AG04450 (cell line): ENCODE measurements around the gene TPRX1. TPM values are rescaled to one million over a fixed set of nuclear protein-coding genes. Genes with fewer than 3 reads are reported as not detected.

Experiments used
- CTCF ChIA-PET: fragments of 300-600, 350-600 bp; formaldehyde crosslinking; extraction: SDS; loops from one replicate; lab custom pipeline; 2022; ENCODE audit warnings: antibody characterized with exemption, inconsistent platforms; lab: Charles Lee
- POLR2A ChIA-PET: fragments of 350-600 bp; formaldehyde crosslinking; extraction: SDS; loops from one replicate; lab custom pipeline; 2021; ENCODE audit warnings: antibody characterized with exemption, inconsistent platforms; lab: Yijun Ruan, JAX
- DNase-seq: peaks from one replicate; pipeline ENCODE4 v3.0.0-alpha.2; 2011; ENCODE audit warnings: low read depth, low spot score
- H3K27ac ChIP-seq: one replicate; pipeline ENCODE4 v1.5.1; 2012; ENCODE audit warnings: low read depth, low read length, control low read depth
- H3K27me3 ChIP-seq: one replicate; pipeline ENCODE4 v1.6.0; 2012; ENCODE audit warnings: low read length; ENCODE audit not compliant: control insufficient read depth, insufficient read depth
- H3K4me3 ChIP-seq: 2 replicates; pipeline ENCODE4 v1.5.1; 2011; ENCODE audit warnings: mild to moderate bottlenecking, low read depth, low read length, control low read depth
- H3K9me3 ChIP-seq: 2 replicates; pipeline ENCODE4 v1.5.1; 2012; ENCODE audit warnings: low read length; ENCODE audit not compliant: control insufficient read depth, insufficient read depth
- CTCF ChIP-seq: IDR thresholded peaks from 2 replicates; pipeline ENCODE4 v1.5.1; 2011; ENCODE audit warnings: low read depth, low read length, control low read depth, inconsistent platforms
- polyA plus RNA-seq: library from polyadenylated mRNA; depleted of rRNA; stranded (reverse); fragments of >200 nt; gene quantifications from 2 replicates; pipeline ENCODE4 v1.2.3, GENCODE V29; 2011

The TPRX1 gene
- polyA plus RNA-seq, 1 experiment = not detected

GRCh38 chr19:47768604-47769003 is 35.7 kb downstream of the TPRX1 start:
- Histone ChIP-seq H3K9me3 (no peaks in the 10 kb centered on the region), H3K27ac (no peak overlapping the region), H3K4me3 (no peak overlapping the region), H3K27me3 (peaks cover 8% of the 10 kb centered on the region)
- POLR2A ChIA-PET = no interaction called here
- DNase-seq = no peak
- CTCF ChIA-PET = no interaction called here
- TF ChIP-seq CTCF = no peak

- H3K27me3 ChIP-seq = peaks cover 8% of the 10 kb centered on the region
- DNase-seq = no peak
- no peaks in the 10 kb centered on the region for H3K9me3 ChIP-seq
- no peak for TF ChIP-seq CTCF
- ChIA-PET CTCF (interaction anchor here (0.6 to 2.5 kb wide), 5 partner anchors 9 to 674 kb away, joined by 3 to 17 read pairs (median 4); no protein-coding TSS in a partner anchor), POLR2A (interaction anchor here (0.6 kb wide), 1 partner anchor 9 kb away, joined by 3 read pairs; no protein-coding TSS in a partner anchor)
- H3K4me3 ChIP-seq = no peak overlapping the region
- H3K27ac ChIP-seq = no peak overlapping the region
Observed at GRCh38 chr19:47767349-47767748, 37.0 kb downstream of the TPRX1 start.

GRCh38 chr19:47766670-47767069 is 37.7 kb downstream of the TPRX1 start:
- no peak overlapping the region for H3K27ac ChIP-seq

GRCh38 chr19:47766359-47766620 is 38.1 kb downstream of the TPRX1 start:
- CTCF ChIA-PET = interaction anchor here (1.4 to 2.5 kb wide), 5 partner anchors 9 to 98 kb away, joined by 5 to 17 read pairs (median 7); no protein-coding TSS in a partner anchor

More at GRCh38 chr19:47766670-47767069, 37.7 kb downstream of the TPRX1 start:
- CTCF ChIA-PET = interaction anchor here (0.6 to 2.5 kb wide), 5 partner anchors 9 to 675 kb away, joined by 3 to 17 read pairs (median 6); no protein-coding TSS in a partner anchor
- POLR2A ChIA-PET = no interaction called here
- Histone ChIP-seq H3K27me3 (peaks cover 8% of the 10 kb centered on the region), H3K9me3 (no peaks in the 10 kb centered on the region), H3K4me3 (no peak overlapping the region)
- no peak for DNase-seq
- no peak for TF ChIP-seq CTCF

More at GRCh38 chr19:47766359-47766620, 38.1 kb downstream of the TPRX1 start:
- POLR2A ChIA-PET = interaction anchor here (1.2 kb wide), 1 partner anchor 14 kb away, joined by 3 read pairs; no protein-coding TSS in a partner anchor
- Histone ChIP-seq H3K9me3 (no peaks in the 10 kb centered on the region), H3K27me3 (peaks cover 8% of the 10 kb centered on the region), H3K4me3 (no peak overlapping the region), H3K27ac (no peak overlapping the region)
- TF ChIP-seq CTCF = no peak
- no peak for DNase-seq
